Testis (tissue), 2 donors: Measurements from ENCODE around the gene RBM6.

Source experiments
- CTCF ChIP-seq, 3 experiments: fragments of 450-650 bp in 2 of 3; fragments of 200-600 bp in 1 of 3; sonication (generic) in 1 of 3; IDR thresholded peaks; one replicate each; pipeline ENCODE4 v1.5.1; 2016 to 2019; ENCODE audit warnings: antibody characterized with exemption in 3 of 3, mild to moderate bottlenecking in 2 of 3, moderate library complexity in 1 of 3
- POLR2A ChIP-seq: fragments of 450-650 bp; IDR thresholded peaks from one replicate; pipeline ENCODE4 v1.6.1; 2017; ENCODE audit warnings: antibody characterized with exemption, mild to moderate bottlenecking, moderate library complexity

- TF ChIP-seq POLR2A: no peak
- no peak for TF ChIP-seq CTCF (IDR thresholded peaks at IDR 0.05)
Measured at GRCh38 chr3:50126287-50127211, 186.6 kb downstream of the RBM6 start.
